EH (cell line): ENCODE results near the gene MRPS15.
"Not testable (repeated sequence)": the region's sequence is repeated elsewhere in the genome, so short reads cannot be mapped to it uniquely, and the experiment has no call there.

Experiments
- DNase-seq: peaks from one replicate; pipeline ENCODE4 v3.0.0-alpha.2; 2015; ENCODE audit warnings: low read depth

The MRPS15 gene

DNA sequence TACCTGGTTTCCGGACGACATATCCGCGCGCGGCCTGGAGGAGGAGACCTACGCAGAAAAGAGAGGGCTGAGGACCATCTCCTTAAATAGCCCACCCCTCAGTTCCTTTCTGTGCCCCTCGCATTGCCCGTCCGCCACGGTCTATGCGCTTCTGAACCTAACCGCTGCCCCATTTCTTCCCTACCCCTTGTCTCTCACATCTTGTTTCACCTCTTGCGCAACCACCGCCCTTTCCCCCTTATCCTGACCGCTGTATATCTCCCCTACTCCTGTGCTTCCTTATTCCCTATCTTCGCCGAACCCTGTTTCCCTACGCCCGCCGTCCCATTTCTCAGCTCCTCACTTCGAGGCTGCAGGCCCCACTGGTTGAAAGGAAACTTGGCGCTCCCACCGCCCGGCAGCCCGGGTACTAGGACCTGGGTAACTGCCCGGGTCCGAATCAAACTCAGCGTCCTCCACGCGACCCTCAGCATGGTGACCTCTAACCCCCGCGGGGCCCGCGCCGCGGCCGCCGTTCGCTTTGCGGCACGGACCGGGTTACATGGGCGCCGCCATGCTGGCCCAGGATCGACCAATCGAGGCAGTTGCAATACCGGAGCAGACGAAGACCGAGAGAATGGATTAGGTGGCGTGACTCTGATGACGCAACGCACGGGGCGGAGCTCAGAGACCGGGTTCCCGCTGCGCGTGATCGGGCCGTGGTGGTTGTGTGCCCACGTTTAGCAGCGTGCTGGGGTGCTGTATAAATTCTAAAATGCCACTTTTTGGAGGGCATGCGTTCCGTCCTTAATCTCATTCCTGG is at the start of gene MRPS15:
TSS of gene MRPS15 (minus strand) at position 582 of the 802 bp plus-strand sequence. CDS start at position 473, 109 bp downstream.
- peak; percentile 93 for DNase-seq

DNA sequence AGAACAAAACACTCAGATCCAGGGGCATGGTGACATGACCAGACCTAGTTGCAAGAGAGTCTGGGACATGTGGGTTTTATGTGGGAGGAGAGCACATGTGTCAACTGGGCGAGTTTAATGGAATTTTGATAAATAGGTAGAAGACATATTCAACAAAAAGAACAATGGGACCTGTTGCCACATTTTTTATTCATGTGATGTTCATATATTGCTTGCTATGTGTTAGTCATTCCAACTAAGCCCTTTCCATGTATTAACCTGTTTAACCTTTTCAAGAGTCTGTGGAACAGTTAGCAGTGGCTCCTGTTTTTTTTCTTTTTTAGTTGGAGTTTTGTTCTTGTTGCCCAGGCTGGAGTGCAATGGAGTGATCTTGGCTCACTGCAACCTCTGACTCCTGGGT is 48.7 kb upstream of the MRPS15 start:
- no peak for DNase-seq

DNA sequence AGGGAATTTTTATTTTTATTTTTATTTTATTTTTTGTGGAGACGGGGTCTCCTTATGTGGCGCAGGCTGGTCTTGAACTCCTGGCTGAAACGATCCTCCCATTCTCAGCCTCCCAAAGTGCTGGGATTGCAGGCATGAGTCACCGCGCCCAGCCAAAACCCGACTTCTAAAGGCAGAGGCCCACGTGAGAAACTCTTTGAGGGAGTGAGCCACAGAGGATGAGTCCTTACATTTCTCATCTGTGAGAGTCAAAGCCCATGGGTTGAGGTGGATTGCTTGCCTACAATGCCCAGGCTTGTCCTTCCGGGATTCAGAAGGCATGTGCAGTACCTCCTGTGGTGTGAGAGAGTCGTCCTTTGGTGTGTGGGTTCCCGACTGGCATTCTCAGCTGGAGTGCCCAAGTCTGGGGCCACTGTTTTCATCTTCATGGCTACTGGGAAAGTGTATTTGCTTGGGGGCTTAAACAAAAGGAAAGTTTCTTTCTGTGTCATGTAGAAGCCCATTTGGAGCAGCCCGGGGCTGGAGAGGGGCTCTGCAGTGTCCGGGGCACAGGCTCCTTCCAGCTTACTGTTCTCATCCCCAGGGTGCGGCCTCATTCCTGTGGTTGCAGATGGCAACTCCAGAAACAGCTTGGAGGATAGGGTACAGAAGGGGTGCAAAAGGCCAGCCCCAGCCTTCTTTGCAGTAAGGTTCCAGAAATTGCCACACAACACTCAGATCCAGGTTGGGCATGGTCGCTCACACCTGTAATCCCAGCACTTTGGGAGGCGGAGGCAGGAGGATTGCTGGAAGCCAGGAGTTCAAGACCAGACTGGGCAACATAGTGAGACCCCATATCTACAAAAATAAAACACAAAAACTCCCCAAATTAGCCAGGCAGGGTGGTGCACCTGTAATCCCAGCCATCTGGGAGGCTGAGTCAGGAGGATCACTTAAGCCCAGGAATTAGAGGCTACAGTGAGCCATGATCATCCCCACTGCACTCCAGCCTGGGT is 47.9 kb upstream of the MRPS15 start:
- DNase-seq: no peak

DNA sequence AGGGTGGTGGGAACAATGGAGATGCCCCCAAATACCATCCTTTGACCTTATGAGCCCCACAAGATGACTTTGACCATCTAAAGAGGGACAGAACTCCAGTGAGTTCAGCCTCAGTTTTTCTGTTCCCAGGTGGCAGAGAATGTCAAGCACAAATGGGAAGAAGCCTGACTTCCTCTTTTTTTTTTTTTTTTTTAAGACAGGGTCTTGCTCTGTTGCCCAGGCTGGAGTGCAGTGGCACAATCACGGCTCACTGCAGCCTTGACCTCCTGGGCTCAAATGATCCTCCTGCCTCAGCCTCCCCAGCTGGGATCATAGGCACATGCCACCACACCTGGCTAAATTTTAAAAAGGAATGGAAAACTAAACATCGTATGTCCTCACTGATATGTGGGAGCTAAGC is 47.0 kb upstream of the MRPS15 start:
- not testable (repeated sequence) for DNase-seq

DNA sequence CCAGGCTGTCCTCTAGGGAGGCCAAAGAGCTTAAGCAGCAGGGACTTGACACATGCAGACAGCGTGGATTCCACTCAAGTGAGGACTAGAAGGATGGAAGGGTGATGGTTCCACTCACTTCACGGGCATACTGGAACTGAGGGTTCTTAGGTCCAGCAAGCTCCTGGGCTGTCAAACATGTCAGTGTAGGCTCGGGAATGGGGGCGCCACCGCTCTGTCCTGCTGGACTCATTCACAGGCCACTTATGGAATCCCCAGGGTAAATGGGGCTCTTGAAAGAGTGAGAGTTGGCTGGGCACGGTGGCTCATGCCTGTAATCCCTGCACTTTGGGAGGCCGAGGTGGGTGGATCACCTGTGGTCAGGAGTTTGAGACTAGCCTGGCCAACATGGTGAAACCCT is 46.2 kb upstream of the MRPS15 start:
- DNase-seq: no peak

DNA sequence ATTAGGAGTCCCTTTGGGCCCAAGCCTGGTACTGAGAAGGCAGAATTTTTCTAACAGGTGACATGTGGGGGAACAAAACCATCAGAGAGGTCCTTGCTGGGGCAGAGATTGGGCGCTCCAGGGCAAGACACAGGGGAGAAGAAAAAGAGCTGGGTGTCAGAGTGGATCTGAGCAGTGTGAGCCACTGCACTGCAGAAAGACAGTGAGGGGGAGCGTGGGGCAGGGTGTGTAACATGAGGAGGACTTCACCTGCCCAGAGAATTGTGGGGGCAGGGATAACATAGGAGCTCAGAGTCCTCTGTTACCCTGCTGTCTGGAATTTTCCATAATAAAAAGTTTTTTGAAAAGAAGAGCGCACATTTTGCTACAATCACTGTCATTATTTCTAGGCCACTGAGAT is 44.1 kb upstream of the MRPS15 start:
- no peak for DNase-seq

DNA sequence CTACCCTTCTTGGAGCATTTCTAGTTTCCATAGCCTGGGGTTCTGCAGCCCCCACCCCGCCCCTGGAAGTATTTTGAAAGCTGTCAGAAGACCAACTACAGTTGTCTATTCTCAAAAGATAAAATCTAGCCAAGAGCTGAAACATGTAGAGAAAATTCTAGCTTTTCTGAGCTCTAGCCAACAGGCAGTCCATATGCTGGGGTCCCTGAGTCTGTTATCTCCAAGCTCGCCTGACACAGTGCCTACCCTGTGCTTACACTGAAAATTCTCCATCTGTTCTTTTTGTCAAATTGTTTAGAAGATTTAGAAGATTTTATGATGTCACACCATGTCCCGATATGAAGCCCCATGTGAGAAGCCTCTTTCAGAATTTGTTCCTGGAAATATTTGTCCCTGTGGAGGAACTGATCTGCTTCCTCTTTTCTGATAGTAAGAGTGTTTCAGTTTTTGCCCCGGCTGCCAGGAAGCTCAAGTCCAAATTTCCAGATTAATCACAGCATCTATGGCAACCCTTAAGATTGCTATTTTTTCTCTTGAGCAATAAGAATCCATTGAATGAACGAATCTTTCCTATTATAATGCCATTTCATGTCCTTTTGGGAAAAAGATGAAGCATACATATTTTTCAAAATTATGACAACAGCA is 42.2 kb upstream of the MRPS15 start:
- DNase-seq: no peak

DNA sequence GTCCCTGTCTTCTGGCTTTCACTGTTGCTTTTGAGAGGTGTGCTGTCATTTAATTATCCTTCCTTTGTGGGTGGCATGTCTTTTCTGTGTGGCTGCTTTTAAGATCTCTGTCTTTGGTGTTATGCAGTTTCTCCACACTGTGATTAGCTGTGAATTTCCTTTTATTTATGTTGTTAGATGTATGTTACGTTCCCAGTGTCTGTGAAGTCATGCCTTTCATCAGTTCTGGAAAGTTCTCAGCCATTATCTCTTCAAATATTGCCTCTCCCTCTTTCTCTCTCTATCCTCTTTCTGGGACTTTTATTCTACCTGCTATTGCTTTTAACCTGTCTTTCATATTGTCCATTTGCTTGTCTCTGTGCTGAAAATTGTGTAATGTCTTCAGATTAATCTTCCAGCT is 39.5 kb upstream of the MRPS15 start:
- no peak for DNase-seq

DNA sequence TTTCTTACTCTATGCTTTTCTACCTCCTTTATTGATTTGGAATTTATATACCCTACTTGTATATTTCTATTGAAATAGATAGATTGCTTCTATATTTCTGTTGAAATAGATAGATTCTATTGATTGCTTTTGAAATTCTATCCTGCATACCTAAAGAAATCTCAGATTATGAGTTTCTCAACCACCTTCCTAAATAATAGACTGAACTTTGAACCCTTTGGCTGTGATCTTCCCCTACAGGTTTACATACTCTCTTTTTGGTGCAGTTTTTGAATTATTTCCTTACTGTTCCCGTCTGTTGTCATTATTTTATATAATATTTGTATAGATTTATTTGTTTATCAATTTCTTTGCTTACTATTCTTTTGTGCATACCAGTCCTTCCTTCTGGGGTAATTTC is 39.0 kb upstream of the MRPS15 start:
- DNase-seq: no peak

DNA sequence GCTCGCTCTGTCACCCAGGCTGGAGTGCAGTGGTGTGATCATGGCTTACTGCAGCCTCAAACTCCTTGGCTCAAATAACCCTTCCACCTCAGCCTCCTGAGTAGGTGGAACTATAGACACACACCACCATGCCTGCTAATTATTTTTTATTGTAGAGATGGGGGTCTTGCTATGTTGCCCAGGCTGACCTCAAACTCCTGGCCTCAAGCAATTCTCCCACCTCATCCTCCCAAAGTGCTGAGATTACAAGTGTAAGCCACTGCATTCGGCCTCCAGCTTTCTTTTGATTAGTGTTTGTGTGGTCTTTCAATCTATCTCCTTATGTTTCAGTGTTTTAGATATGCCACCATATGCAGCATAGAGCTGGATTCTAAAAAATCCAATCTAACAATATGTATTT is 38.4 kb upstream of the MRPS15 start:
- no peak for DNase-seq

DNA sequence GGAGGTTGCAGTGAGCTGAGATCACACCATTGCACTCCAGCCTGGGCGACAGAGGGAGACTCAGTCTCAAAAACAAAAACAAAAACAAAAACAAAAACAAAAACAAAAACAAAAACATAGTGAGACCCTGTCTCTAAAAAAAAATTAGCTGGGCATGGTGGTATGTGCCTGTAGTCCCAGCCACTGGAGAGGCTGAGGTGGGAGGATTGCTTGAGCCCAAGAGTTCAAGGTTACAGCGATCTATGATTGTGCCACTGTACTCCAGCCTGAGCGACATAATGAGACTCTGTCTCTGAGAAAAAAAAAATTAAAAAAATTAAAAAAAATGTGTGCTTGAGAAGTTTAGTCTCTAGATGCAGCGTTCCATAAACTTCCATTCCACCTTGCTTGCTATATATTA is 37.7 kb upstream of the MRPS15 start:
- DNase-seq: not testable (repeated sequence)

DNA sequence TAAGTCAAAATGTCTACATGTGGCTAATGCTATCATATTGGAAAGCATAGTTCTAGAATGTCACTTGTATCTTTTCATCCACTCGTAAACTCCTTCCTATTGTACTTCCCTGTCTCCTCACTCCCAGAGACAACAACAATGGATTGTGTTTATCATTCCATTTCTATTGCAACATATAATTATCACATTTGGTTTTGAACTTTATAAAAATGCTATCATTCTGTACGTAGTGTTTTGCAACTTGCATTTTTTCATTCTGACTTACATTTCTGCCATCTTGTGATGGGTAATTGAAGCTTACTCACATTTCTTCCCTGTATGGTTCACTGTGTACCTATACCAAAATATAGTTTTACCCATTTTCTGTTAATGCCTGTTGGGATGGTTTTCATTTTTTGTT is 33.0 kb upstream of the MRPS15 start:
- no peak for DNase-seq

DNA sequence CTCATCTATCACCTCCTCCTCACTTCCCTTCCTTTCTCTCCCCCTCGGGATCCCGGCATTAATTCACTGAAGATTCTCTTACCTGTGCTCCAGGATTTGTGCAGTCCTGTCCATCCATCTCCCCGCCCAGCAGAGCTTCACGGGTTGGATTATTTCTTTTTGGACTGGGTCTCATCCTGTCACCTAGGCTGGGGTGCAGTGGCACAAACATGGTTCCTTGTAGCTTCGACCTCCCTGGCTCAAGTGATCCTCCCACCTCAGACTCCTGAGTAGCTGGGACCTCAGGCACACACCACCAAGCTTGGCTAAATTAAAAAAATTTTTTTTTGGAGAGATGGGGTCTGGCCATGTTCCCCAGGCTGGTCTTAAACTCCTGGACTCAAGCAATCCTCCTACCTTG is 30.8 kb upstream of the MRPS15 start:
- no peak for DNase-seq

DNA sequence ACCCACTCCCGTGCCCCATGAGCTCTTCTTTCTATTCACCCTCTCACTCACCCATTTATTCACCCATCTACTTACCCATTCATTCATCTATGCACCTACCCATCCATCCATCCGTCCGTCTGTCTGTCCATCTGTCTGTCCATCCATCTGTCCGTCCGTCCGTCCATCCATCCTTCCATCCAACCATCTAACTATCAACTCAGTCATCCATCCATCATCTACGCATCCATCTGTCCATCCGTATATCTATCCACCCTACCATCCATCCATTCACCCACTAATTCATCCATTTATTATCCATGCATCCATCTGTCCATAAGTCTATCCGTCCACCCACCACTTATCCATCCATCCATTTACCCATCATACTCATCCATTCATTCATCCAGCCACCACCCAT is 29.3 kb upstream of the MRPS15 start:
- no peak for DNase-seq

DNA sequence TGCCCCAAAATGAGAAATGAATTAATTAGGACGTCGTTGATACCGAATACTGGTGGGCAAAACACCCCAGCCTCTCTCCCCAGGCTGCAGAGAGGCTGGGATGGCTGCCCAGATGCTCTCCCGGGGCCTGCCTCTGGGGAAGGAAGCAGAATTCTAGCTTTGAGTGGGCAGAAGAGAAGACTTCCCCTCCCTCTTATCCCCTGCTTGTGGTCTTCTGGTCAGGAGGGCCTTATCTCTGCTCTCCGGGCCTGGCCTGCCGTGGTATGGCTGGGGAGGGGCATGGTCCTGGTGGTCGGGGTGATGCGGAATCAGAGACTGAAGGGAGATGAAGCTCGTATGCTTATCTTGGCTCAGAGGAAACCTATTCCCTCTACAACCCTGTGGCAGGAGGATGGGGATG is 28.3 kb upstream of the MRPS15 start:
- no peak for DNase-seq

DNA sequence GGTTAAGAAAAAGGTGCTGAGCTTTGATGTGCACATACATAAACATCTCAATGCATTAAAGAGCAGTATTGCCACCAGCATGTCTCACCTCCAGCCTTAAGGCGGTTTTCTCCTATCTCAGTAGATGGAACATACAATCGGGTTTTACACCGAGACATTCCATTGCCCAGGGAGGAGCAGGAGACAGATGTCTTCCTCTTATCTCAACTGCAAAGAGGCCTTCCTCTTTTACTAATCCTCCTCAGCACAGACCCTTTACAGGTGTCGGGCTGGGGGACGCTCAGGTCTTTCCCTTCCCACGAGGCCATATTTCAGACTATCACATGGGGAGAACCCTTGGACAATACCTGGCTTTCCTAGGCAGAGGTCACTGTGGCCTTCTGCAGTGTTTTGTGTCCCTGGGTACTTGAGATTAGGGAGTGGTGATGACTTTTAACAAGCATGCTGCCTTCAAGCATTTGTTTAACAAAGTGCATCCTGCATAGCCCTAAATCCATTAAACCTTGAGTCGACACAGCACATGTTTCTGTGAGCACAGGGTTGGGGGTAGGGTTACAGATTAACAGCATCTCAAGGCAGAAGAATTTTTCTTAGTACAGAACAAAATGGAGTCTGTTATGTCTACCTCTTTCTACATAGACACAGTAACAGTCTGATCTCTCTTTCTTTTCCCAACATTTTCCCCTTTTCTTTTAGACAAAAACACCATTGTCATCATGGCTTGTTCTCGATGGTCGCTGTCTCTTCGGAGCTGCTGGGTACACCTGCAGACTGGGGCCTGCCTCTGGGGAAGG is 25.3 kb upstream of the MRPS15 start:
- DNase-seq: not testable (repeated sequence)

DNA sequence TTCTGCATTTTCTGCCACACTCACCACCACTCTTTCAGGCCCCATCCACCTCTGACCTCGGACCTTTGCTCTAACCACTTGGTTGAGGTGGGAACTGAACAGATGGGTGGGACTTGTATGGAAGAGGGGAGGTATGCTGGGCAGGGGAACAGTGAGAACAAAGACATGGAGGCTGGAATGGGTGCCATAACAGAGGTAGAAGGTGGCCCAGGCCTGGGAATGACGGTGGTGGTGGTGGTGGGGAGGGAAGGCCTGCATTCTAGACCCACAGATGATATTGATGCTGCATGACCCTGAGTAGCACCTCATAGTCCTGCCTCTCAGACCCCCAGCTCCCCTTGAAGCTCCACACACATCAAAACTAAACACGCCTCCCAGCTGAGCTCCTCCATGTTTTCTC is 23.7 kb upstream of the MRPS15 start:
- DNase-seq: no peak

DNA sequence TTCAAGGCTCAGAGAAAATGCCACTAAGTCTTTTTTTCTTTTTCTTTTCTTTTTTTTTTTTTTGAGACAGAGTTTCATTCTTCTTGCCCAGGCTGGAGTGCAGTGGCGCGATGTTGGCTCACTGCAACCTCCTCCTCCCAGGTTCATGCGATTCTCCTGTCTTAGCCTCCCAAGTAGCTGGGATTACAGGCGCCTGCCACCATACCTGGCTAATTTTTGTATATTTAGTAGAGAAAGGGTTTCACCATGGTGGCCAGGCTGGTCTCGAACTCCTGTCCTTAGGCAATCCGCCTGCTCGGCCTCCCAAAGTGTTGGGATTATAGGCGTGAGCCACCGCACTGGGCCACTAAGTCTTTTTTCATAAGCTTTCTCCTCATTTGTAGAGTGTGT is 23.1 kb upstream of the MRPS15 start:
- DNase-seq: not testable (repeated sequence)

DNA sequence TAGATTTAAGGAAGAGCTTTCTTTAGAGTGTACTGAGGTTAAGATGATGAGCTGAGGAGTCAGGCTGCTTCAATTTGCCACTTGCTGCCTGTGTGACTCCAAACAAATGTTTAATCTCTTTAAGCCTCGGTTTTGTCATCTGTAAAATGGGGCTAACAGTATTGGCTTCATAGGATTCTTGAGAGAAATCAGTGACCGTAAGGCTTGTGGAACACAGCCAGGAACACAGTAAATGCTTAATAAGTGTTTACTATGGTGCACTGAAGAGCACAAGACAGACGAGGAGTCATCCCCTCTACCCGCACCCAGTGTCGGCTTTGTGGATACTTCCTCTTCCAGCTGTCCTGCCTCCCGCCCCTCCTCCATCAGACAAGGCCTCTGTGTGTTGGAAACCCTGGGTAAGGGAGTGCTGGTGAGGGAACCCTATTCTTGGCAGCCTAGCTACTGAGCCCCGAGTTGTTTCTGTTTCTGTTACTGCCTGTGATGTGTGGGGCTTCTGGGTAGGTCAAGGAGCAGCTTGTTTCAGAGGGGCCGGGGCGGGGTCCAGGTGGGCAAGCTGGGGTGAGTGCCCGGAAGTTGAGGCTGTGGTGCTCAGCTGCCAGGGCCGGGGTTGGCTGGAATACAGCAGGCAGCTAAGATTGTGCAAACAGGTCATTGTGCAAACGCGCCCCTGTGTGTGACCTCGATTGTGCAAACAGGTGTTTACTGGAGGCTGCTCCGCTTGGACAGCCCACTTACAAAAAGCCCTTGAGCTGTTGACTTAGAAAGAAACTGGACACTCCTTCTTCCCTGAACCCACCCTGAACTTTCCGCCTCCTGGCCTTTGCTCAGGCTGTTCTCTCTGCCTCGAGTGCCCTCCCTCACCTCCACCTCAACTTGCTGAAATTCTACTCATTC is 22.5 kb upstream of the MRPS15 start:
- no peak for DNase-seq

DNA sequence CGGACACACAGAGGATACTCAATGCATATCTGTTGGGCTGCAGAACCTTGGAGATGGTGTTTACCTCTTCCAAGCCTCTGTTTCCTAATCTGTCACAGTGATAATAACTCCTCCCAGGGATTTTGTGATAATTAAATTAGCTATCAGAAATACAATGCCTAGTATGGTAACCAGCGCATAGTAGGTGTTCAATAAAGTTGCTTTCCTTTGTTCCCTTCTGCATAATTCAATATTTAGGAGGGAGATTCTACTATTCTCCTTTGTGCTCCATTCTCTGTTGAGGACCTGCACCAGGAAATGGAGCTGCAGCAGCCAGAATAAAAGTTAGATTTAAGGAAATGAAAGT is 21.9 kb upstream of the MRPS15 start:
- DNase-seq: no peak

DNA sequence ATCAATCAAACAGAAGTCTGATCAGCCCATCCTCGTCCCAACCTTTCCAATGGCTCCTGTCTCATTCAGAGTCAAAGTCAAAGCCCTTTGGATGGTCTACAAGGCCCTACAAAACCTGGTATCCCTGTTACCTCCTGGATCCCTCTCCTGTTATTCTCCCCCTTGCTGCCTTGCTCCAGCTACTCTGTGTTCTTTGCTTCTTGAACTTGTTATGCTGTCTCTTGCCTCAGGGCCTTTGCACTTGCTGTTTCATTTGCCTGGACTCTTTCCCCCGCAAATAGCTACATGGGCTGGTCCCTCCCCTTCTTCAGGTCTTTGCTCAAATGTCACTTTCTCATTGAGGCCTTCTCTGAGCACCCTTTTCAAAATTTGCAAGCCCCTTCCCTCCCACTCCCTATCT is 19.9 kb upstream of the MRPS15 start:
- DNase-seq: no peak
